Thoracic aorta (tissue), 2 donors: ENCODE data around the gene CLCN2. TPM values are rescaled to one million over a fixed set of nuclear protein-coding genes. Genes with fewer than 3 reads are reported as not detected.

Experiments
- ATAC-seq: fragments of 150-250 bp; one replicate; pipeline ENCODE4 v1.8.0; 2017; ENCODE audit warnings: low read depth; ENCODE audit not compliant: insufficient number of reproducible peaks, low FRiP score
- DNase-seq: peaks from one replicate; pipeline ENCODE4 v3.0.0-alpha.2; 2020; ENCODE audit warnings: low spot score
- H3K27ac ChIP-seq, 2 donors: fragments of 200-600 bp; sonication (generic); 1 replicate in 1 of 2; 2 replicates in 1 of 2; pipeline ENCODE4 v1.5.1; 2016; ENCODE audit warnings: mild to moderate bottlenecking in 2 of 2, moderate library complexity in 2 of 2
- H3K27me3 ChIP-seq: fragments of 200-600 bp; sonication (generic); replicated peaks from 2 replicates; pipeline ENCODE4 v1.6.0; 2016; ENCODE audit warnings: mild to moderate bottlenecking; ENCODE audit not compliant: insufficient read depth
- H3K36me3 ChIP-seq: fragments of 200-600 bp; sonication (generic); one replicate; pipeline ENCODE4 v1.5.1; 2016
- H3K4me1 ChIP-seq, 2 donors: fragments of 200-600 bp; sonication (generic); 1 replicate in 1 of 2; 2 replicates in 1 of 2; pipeline versions ENCODE4 v1.5.1 to v1.6.0; 2016; ENCODE audit warnings: low read depth in 2 of 2, mild to moderate bottlenecking in 1 of 2; ENCODE audit not compliant: control insufficient read depth in 1 of 2
- H3K4me3 ChIP-seq: fragments of 200-600 bp; sonication (generic); 2 replicates; pipeline ENCODE4 v1.5.1; 2016; ENCODE audit warnings: mild to moderate bottlenecking
- H3K9me3 ChIP-seq: fragments of 200-600 bp; sonication (generic); 2 replicates; pipeline ENCODE4 v1.5.1; 2016
- total RNA-seq, 2 donors: library from RNA; depleted of rRNA; stranded (reverse); fragments of >200 nt; gene quantifications; one replicate each; pipeline versions ENCODE4 v1.1.0 to v1.2.3, GENCODE V29; 2016
- TF ChIP-seq, protein P1 (sequence below): fragments of 200-600 bp; sonication (generic); IDR thresholded peaks from one replicate; pipeline ENCODE4 v1.5.1; 2019; ENCODE audit warnings: antibody characterized with exemption

CLCN2 gene
- total RNA-seq, 2 donors from 2014 or later: 4.3 to 8.0 TPM

DNA sequence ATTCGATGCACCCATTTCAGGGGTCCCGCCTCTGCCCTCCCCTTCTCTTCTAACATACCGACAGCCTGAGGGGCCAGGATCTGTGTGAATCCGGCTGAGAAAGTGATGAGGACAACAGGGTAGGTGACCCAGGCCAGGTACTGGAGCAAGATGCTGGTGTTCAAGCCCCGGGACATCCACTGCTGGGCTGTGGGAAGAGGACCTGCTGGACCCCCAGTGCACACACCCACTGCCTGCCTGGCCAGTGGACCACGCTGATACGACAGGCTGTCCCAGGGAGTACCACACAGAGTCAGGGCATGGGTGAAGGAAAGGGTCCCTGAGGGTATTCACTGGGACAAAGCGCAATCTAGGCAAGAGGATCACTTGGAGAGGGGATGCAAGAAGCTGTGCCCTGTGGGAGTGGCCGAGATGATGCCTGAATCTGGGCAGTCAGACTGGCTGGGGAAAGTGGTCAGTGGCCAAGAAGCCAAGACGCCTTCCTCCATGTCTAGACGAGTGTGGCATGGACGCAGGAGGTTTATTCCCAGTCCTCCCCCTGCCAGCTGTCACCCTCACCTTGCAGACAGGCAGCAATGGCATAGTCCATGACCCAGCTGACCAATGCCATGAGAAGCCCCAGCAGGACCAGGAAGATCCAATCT is 3.2 kb downstream of the CLCN2 start:
- TF ChIP-seq, protein P1, sequence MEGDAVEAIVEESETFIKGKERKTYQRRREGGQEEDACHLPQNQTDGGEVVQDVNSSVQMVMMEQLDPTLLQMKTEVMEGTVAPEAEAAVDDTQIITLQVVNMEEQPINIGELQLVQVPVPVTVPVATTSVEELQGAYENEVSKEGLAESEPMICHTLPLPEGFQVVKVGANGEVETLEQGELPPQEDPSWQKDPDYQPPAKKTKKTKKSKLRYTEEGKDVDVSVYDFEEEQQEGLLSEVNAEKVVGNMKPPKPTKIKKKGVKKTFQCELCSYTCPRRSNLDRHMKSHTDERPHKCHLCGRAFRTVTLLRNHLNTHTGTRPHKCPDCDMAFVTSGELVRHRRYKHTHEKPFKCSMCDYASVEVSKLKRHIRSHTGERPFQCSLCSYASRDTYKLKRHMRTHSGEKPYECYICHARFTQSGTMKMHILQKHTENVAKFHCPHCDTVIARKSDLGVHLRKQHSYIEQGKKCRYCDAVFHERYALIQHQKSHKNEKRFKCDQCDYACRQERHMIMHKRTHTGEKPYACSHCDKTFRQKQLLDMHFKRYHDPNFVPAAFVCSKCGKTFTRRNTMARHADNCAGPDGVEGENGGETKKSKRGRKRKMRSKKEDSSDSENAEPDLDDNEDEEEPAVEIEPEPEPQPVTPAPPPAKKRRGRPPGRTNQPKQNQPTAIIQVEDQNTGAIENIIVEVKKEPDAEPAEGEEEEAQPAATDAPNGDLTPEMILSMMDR: no peak
- DNase-seq: no peak
- no peak overlapping the region for H3K27ac ChIP-seq
- no peaks in the 10 kb centered on the region for H3K27me3 ChIP-seq
- H3K9me3 ChIP-seq: no peaks in the 10 kb centered on the region
- ATAC-seq: no peak
- peaks cover 11% of the 10 kb centered on the region for H3K36me3 ChIP-seq
- H3K4me3 ChIP-seq: no peak overlapping the region
- peaks cover 7 to 12% of the 10 kb centered on the region in 2 donors for H3K4me1 ChIP-seq

DNA sequence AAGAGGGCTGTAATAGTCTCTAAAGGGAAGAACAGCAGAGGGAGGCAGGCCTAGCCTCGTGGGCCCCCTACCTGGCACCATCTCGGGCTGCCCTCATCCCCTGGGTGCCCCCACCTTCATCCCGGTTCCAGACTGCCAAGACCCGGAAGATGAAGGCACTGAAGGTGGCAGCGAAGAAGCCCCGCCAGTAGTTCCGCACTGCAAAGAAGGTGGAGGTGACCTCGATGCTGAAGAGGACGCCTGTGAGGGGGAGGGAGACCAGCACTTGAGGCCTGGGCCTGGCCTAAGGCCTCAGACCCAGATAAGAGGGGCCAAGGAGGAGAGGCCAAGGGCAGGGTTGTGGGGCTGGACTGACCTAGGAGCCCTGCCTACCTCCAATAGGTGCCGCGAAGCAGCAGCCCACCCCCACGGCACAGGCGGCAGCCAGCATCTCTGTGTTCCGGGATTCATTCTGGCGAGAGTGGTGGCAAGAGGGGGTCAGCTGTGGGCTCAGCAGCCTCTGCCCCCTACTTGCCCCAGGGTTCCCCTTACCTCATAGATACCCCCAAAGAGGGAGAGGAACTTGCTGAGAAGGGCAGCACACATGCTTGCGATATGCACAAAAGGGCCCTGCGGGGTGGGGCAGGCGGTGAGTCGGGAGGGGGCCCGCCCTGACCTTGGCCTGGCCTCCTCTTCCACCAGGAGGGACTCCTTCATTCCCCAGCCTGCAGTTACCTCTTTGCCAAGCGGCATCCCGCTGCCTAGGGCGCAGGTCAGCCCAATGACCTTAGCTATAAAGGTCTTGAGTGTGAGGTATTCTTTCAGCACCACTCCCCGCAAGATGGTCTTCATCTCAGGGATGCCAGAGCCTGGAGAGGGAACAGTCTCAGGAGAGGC is 3.9 kb downstream of the CLCN2 start:
- Histone ChIP-seq H3K9me3 (no peaks in the 10 kb centered on the region), H3K4me1 (peaks cover 7 to 12% of the 10 kb centered on the region in 2 donors), H3K27me3 (no peaks in the 10 kb centered on the region), H3K27ac (no peak overlapping the region), H3K4me3 (no peak overlapping the region), H3K36me3 (peaks cover 11% of the 10 kb centered on the region)
- ATAC-seq: no peak
- TF ChIP-seq, protein P1: no peak
- DNase-seq: no peak

DNA sequence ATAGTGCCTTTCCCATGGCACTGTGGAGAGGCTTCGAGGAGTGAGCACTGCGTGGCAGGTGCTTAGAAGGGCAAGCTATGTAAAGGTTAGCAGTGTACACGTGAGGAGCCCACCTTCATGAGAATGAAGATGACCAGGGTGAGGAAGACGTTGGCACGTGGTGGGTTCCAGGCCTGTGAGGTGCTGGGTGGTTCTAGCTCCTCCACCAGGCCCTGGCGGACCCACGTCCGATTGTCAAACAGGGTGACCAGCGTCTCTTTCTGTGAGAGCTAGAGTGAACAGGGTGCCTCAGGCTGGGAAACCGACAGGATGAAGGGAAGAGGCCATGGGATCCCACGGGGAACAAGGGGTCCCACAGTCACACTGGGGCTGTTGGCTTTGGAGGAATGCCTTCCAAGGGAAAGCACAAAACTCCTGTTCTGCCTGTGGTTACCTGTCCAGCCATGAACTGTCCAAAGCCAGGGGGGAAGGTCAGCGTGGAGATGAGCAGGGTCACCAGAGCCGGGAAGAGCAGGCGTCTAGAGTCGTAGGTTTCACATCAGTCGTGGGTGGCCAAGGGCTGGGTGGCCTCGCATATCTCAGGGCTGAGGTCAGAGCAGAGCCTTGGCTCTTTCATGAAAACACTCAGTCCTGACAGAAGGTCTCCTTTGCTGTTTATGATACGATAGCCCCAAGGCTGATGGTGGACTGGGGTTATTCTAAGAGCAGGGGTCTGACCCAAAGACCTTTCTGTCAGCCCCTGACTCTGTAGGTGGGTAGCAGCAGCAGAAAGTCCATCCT is 6.0 kb downstream of the CLCN2 start:
- H3K9me3 ChIP-seq: no peaks in the 10 kb centered on the region
- no peak for ATAC-seq
- TF ChIP-seq, protein P1: no peak
- no peak for DNase-seq
- no peak overlapping the region for H3K27ac ChIP-seq
- H3K27me3 ChIP-seq: no peaks in the 10 kb centered on the region
- H3K4me3 ChIP-seq: no peak overlapping the region
- H3K4me1 ChIP-seq: peaks cover 0 to 4% of the 10 kb centered on the region in 2 donors
- peaks cover 11% of the 10 kb centered on the region for H3K36me3 ChIP-seq

DNA sequence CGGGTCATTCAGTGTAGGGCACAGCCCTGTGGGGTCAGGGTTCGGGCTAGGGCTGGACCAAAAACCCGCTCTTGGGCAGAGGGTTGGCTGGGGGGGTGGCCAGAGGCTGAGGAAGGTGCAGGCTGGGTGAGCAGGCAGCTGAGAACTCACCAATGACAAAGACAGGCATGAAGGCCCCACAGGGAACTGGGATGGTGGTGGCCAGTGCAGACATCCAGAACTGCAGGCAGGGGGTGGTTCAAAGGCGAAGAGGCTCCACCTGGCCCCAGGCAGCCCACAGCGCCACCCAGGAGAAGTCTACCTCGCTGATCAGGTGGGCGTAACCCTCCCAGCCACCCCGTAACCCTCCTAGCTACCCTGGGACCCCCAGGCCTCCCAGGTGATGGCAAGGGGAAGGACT is 6.7 kb downstream of the CLCN2 start:
- no peak overlapping the region for H3K27ac ChIP-seq
- ATAC-seq (no peak), DNase-seq (no peak)
- TF ChIP-seq, protein P1: no peak
- H3K9me3 ChIP-seq: no peaks in the 10 kb centered on the region
- H3K4me3 ChIP-seq: no peak overlapping the region
- no peaks in the 10 kb centered on the region for H3K4me1 ChIP-seq
- no peaks in the 10 kb centered on the region for H3K27me3 ChIP-seq
- peaks cover 11% of the 10 kb centered on the region for H3K36me3 ChIP-seq
